ENCODE measurements around the gene C1QTNF3. TPM values are rescaled to one million over a fixed set of nuclear protein-coding genes. Genes with fewer than 3 reads are reported as not detected.
"Not testable (repeated sequence)": the region's sequence is repeated elsewhere in the genome, so short reads cannot be mapped to it uniquely, and the experiment has no call there.

Gene C1QTNF3
- total RNA-seq, 2 experiments from 2014 or later: 1.5 to 1.8 TPM

GRCh38 chr5:34017254-34017653 lies 25.8 kb downstream of the C1QTNF3 start:
- Mint-ChIP-seq H3K4me3 (no peak overlapping the region), H3K4me1 (peaks cover 24% of the 10 kb centered on the region), H3K27ac (no peak overlapping the region), H3K27me3 (no peaks in the 10 kb centered on the region), H3K9me3 (peaks cover 3% of the 10 kb centered on the region), H3K36me3 (peaks cover 14% of the 10 kb centered on the region)
- DNase-seq: no peak

DNA sequence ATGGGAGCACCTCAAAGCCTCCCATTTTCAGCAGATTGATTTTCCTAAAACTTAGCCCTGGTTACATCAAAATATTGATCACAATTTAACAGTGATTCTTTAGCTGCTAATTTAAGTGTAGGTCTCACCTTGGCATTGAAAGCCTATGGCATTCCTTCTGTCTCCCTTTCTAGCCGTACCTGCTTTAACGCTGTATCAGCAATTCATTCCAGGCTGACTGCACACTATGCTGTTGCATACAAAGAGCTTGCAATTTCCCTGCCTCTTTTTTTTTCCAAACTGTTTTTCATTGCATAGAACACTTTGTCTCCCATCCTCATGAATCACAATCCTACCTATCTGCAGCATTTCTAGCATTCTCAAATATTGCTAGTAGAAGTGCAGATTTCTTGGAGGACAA lies 26.3 kb downstream of the C1QTNF3 start:
- Mint-ChIP-seq H3K4me3 (no peak overlapping the region), H3K9me3 (peaks cover 3% of the 10 kb centered on the region), H3K27ac (no peak overlapping the region)

GRCh38 chr5:34016222-34016621 lies 26.8 kb downstream of the C1QTNF3 start:
- Mint-ChIP-seq H3K4me3 (no peak overlapping the region), H3K36me3 (peaks cover 10% of the 10 kb centered on the region), H3K27ac (no peak overlapping the region), H3K9me3 (peaks cover 3% of the 10 kb centered on the region), H3K4me1 (peaks cover 14% of the 10 kb centered on the region), H3K27me3 (no peaks in the 10 kb centered on the region)
- DNase-seq: no peak

More for the DNA sequence above, 26.3 kb downstream of the C1QTNF3 start:
- DNase-seq: no peak
- Mint-ChIP-seq H3K27me3 (no peaks in the 10 kb centered on the region), H3K4me1 (peaks cover 19% of the 10 kb centered on the region), H3K36me3 (peaks cover 13% of the 10 kb centered on the region)

GRCh38 chr5:34015120-34015822 lies 27.7 kb downstream of the C1QTNF3 start:
- H3K27ac Mint-ChIP-seq: no peak overlapping the region
- H3K4me3 Mint-ChIP-seq: no peak overlapping the region
- H3K27me3 Mint-ChIP-seq: no peaks in the 10 kb centered on the region
- H3K36me3 Mint-ChIP-seq: peaks cover 3% of the 10 kb centered on the region
- peak; percentile 27 for DNase-seq
- peaks cover 3% of the 10 kb centered on the region for H3K9me3 Mint-ChIP-seq
- peaks cover 12% of the 10 kb centered on the region for H3K4me1 Mint-ChIP-seq

GRCh38 chr5:34014626-34015025 lies 28.4 kb downstream of the C1QTNF3 start:
- H3K36me3 Mint-ChIP-seq: peaks cover 3% of the 10 kb centered on the region
- peaks cover 12% of the 10 kb centered on the region for H3K4me1 Mint-ChIP-seq
- peaks cover 3% of the 10 kb centered on the region for H3K9me3 Mint-ChIP-seq
- H3K27ac Mint-ChIP-seq: no peak overlapping the region
- no peak overlapping the region for H3K4me3 Mint-ChIP-seq
- H3K27me3 Mint-ChIP-seq: no peaks in the 10 kb centered on the region
- no peak for DNase-seq

DNA sequence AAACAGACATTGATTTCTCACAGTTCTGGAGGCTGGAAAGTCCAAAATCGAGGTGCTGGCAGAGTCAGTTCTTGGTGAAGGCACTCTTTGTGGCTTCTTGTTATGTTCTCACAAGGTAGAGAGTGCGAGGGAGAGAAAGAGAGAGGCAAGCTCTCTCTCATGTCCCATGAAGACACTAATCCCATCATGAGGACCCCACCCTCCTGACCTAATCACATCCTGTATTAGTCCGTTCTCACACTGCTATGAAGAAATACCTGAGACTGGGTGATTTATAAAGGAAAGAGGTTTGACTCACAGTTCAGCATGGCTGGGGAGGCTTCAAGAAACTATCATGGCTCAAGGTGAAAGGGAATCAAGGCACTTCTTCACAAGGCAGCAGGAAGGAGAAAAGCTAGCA lies 29.5 kb downstream of the C1QTNF3 start:
- DNase-seq: no peak
- peaks cover 3% of the 10 kb centered on the region for H3K9me3 Mint-ChIP-seq
- no peak overlapping the region for H3K27ac Mint-ChIP-seq
- peaks cover 3% of the 10 kb centered on the region for H3K36me3 Mint-ChIP-seq
- H3K27me3 Mint-ChIP-seq: no peaks in the 10 kb centered on the region
- peaks cover 20% of the 10 kb centered on the region for H3K4me1 Mint-ChIP-seq
- H3K4me3 Mint-ChIP-seq: no peak overlapping the region

GRCh38 chr5:34012791-34013190 lies 30.2 kb downstream of the C1QTNF3 start:
- Mint-ChIP-seq H3K4me1 (peaks cover 22% of the 10 kb centered on the region), H3K4me3 (no peak overlapping the region), H3K36me3 (peaks cover 3% of the 10 kb centered on the region), H3K9me3 (peaks cover 3% of the 10 kb centered on the region), H3K27ac (no peak overlapping the region), H3K27me3 (no peaks in the 10 kb centered on the region)
- DNase-seq: no peak

GRCh38 chr5:34011536-34011935 lies 31.5 kb downstream of the C1QTNF3 start:
- H3K4me1 Mint-ChIP-seq: peaks cover 29% of the 10 kb centered on the region
- no peak for DNase-seq
- peaks cover 3% of the 10 kb centered on the region for H3K36me3 Mint-ChIP-seq
- H3K27ac Mint-ChIP-seq: no peak overlapping the region
- no peak overlapping the region for H3K4me3 Mint-ChIP-seq
- H3K27me3 Mint-ChIP-seq: no peaks in the 10 kb centered on the region
- H3K9me3 Mint-ChIP-seq: peaks cover 3% of the 10 kb centered on the region

DNA sequence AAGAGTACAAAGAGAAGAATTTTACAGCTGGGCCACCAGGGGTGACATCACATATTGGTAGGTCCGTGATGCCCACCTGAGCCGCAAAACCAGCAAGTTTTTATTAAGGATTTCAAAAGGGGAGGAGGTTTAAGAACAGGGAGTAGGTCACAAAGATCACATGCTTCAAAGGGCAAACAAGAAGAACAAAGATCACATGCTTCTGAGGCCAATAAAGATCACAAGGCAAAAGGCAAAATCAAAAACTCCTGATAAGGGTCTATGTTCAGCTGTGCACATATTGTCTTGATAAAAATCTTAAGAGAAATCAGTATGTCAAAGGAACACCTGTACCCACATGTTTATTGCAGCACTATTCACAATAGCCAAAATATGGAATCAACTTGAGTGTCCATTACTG lies 32.9 kb downstream of the C1QTNF3 start:
- H3K4me3 Mint-ChIP-seq, H3K27me3 Mint-ChIP-seq, H3K9me3 Mint-ChIP-seq, H3K27ac Mint-ChIP-seq, H3K36me3 Mint-ChIP-seq, DNase-seq: not testable (repeated sequence)
- peaks cover 32% of the 10 kb centered on the region for H3K4me1 Mint-ChIP-seq

GRCh38 chr5:34009610-34010009 lies 33.4 kb downstream of the C1QTNF3 start:
- peaks cover 29% of the 10 kb centered on the region for H3K4me1 Mint-ChIP-seq
- H3K9me3 Mint-ChIP-seq: peaks cover 3% of the 10 kb centered on the region
- DNase-seq: no peak
- H3K27me3 Mint-ChIP-seq: no peaks in the 10 kb centered on the region
- H3K36me3 Mint-ChIP-seq: no peaks in the 10 kb centered on the region
- no peak overlapping the region for H3K4me3 Mint-ChIP-seq
- no peak overlapping the region for H3K27ac Mint-ChIP-seq

GRCh38 chr5:34008802-34009201 lies 34.2 kb downstream of the C1QTNF3 start:
- H3K4me3 Mint-ChIP-seq: peak overlapping the region; percentile 90
- H3K36me3 Mint-ChIP-seq: no peaks in the 10 kb centered on the region

DNA sequence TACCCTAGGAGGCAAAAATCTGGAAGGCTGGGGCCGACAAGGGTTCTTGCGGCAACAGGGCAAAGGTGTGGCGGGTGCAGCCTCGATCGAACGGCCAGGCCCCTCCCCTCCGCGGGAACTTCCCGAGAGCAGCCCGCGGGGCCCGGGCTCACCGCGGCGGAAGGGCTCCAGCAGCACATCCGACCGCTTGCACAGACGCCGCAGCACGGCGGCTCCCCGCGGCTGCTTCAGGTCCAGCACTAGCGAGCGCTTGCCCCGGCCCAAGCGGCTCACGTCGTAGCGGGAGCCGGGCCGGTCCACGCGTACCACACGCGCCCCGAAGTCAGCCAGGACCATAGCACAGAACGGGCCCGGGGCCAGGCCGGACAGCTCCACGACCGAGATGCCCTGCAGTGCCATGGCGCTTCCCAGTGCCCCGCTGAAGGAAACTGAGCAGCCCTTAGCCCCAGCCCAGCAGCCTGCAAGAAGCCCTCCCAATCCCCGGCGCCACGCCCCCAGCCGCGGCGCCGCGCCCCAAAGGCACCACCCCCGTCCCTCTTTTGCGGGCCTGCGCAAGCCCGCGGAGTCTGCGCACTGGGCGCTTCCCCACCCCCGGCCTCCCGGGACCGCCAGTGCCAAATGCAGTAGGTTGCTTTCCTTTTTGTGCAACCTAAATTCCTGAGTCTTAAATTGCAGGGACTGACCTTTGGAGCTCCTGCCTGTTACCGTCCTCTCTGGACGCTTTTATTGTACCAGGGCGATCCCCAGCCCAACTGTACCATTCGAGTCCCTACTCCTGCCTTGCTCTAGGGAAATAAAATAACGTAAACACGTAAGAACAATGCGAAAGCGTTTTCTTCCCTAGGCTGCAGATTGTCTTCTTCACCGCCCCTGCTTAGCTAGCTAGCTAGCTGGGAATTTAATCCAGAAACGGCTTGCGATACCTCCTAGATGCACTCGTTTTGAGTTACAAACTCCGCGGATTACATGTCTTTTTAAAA lies 35.1 kb downstream of the C1QTNF3 start, which contains the start of gene AMACR:
Gene AMACR, minus strand, starts transcription at position 430 of the 980 bp plus-strand sequence. Its CDS starts 31 bp downstream, at position 399.
- Mint-ChIP-seq H3K27me3 (no peaks in the 10 kb centered on the region), H3K36me3 (no peaks in the 10 kb centered on the region), H3K4me3 (peak within 1 kb of the TSS; percentile 90), H3K9me3 (no peaks in the 10 kb centered on the region), H3K27ac (peak within 1 kb of the TSS; percentile 90), H3K4me1 (peaks cover 30% of the 10 kb centered on the region)
- peak; percentile 88 for DNase-seq

More at GRCh38 chr5:34008802-34009201, 34.2 kb downstream of the C1QTNF3 start:
- no peaks in the 10 kb centered on the region for H3K27me3 Mint-ChIP-seq
- H3K27ac Mint-ChIP-seq: peak overlapping the region; percentile 90
- H3K9me3 Mint-ChIP-seq: peaks cover 2% of the 10 kb centered on the region
- no peak for DNase-seq
- peaks cover 31% of the 10 kb centered on the region for H3K4me1 Mint-ChIP-seq

GRCh38 chr5:34007201-34007620 lies 35.8 kb downstream of the C1QTNF3 start:
- Mint-ChIP-seq H3K4me1 (peaks cover 30% of the 10 kb centered on the region), H3K9me3 (no peaks in the 10 kb centered on the region), H3K27me3 (no peaks in the 10 kb centered on the region), H3K27ac (peak overlapping the region; percentile 88), H3K4me3 (peak overlapping the region; percentile 90), H3K36me3 (no peaks in the 10 kb centered on the region)
- DNase-seq: no peak

DNA sequence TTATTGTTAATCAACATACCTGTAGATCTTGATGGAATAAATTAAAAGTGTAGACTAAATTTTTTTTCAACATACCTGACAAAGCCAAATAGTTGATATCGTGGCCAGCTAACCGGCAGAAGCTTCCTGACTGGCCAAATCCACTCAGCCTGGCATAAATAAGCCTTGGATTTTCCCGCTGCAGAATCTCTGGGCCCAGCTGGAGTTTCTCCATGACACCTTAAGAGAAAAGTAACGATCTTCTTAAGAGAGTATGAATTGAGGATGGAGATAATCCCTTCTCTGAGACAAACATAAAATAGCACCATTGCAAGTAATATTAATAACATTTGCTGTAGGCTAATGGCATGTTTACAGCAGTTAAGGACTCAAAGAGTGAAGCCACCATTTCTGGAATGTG lies 37.3 kb downstream of the C1QTNF3 start:
- H3K9me3 Mint-ChIP-seq: no peaks in the 10 kb centered on the region
- H3K27me3 Mint-ChIP-seq: no peaks in the 10 kb centered on the region
- peaks cover 30% of the 10 kb centered on the region for H3K4me1 Mint-ChIP-seq
- DNase-seq: no peak
- no peaks in the 10 kb centered on the region for H3K36me3 Mint-ChIP-seq
- no peak overlapping the region for H3K27ac Mint-ChIP-seq
- no peak overlapping the region for H3K4me3 Mint-ChIP-seq

DNA sequence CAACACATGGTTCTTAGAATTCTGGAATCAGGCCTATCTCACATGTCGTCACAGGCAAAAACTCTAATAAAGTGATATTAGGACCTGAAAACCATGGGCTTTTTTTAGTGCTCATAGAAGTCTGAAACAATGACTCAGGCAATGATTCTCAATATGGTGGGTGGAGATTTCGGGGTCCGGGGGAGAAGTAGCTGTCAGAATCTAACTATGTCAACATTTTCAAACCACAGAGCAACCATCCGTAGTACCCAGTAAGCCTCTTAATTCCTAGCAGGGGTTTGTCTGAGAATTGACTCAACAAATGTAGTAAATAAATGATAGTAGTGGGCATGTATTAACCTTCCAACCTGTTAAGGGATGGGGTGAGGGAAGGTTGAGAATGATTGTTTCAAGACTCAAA lies 37.8 kb downstream of the C1QTNF3 start:
- no peak overlapping the region for H3K27ac Mint-ChIP-seq
- no peak for DNase-seq
- H3K4me3 Mint-ChIP-seq: no peak overlapping the region

More for the DNA sequence above, 37.8 kb downstream of the C1QTNF3 start:
- Mint-ChIP-seq H3K36me3 (no peaks in the 10 kb centered on the region), H3K4me1 (peaks cover 30% of the 10 kb centered on the region), H3K27me3 (no peaks in the 10 kb centered on the region), H3K9me3 (no peaks in the 10 kb centered on the region)

Measured in activated naive CD8-positive, alpha-beta T cell treated with anti-CD3 and anti-CD28 coated beads for 36 hours (primary cell).